DND-41 (cell line): ENCODE measurements around the gene SRPK2.
A peak's percentile ranks its signal among the peaks of the same experiment; 100 is the strongest.

ENCODE experiments used
- ATAC-seq: fragments of 200-7000 bp; cut with Tn5 transposase; 3 replicates; pipeline ENCODE4 v1.9.1; 2021; ENCODE audit warnings: low read depth; ENCODE audit not compliant: insufficient read depth
- DNase-seq: peaks from one replicate; pipeline ENCODE4 v3.0.0-alpha.2; 2020
- H2AFZ ChIP-seq: 2 replicates; pipeline ENCODE4 v1.6.0; 2012; ENCODE audit warnings: low read depth, low read length
- H3K27ac ChIP-seq: 2 replicates; pipeline ENCODE4 v1.5.1; 2012; ENCODE audit warnings: low read length, inconsistent platforms
- H3K27me3 ChIP-seq: fragments of 200-600 bp; sonication (generic); 2 replicates; pipeline ENCODE4 v1.6.0; 2012; ENCODE audit warnings: low read length, mild to moderate bottlenecking, inconsistent platforms; ENCODE audit not compliant: insufficient read depth, poor library complexity
- H3K36me3 ChIP-seq: 2 replicates; pipeline ENCODE4 v1.5.1; 2012; ENCODE audit warnings: low read length, inconsistent platforms; ENCODE audit not compliant: insufficient read depth
- H3K4me1 ChIP-seq: 2 replicates; pipeline ENCODE4 v1.5.1; 2012; ENCODE audit warnings: mild to moderate bottlenecking, low read length; ENCODE audit not compliant: insufficient read depth
- H3K4me2 ChIP-seq: 2 replicates; pipeline ENCODE4 v1.6.0; 2012; ENCODE audit warnings: mild to moderate bottlenecking, moderate library complexity, low read length, inconsistent platforms; ENCODE audit not compliant: insufficient read depth
- H3K4me3 ChIP-seq, 2 experiments: fragments of 200-600 bp in 1 of 2; shearing (Covaris generic) in 1 of 2; 2 replicates each; pipeline ENCODE4 v1.5.1; 2012 to 2016; ENCODE audit warnings: inconsistent platforms in 2 of 2, low read length in 2 of 2, mild to moderate bottlenecking in 2 of 2, low read depth in 1 of 2, moderate library complexity in 1 of 2
- H3K79me2 ChIP-seq: 2 replicates; pipeline ENCODE4 v1.6.0; 2012; ENCODE audit warnings: low read length, inconsistent platforms; ENCODE audit not compliant: insufficient read depth
- H3K9ac ChIP-seq: 2 replicates; pipeline ENCODE4 v1.6.0; 2012; ENCODE audit warnings: low read depth, mild to moderate bottlenecking, inconsistent platforms, low read length, moderate library complexity
- H3K9me3 ChIP-seq: 2 replicates; pipeline ENCODE4 v1.5.1; 2012; ENCODE audit warnings: low read length, moderate library complexity, mild to moderate bottlenecking, inconsistent platforms; ENCODE audit not compliant: insufficient read depth, severe bottlenecking
- H4K20me1 ChIP-seq: 2 replicates; pipeline ENCODE4 v1.6.0; 2012; ENCODE audit warnings: low read length; ENCODE audit not compliant: insufficient read depth
- EZH2 ChIP-seq: IDR thresholded peaks from 3 replicates; pipeline ENCODE4 v1.6.1; 2012; ENCODE audit warnings: borderline replicate concordance, low read depth, mild to moderate bottlenecking, moderate library complexity, low read length, inconsistent platforms; ENCODE audit not compliant: severe bottlenecking
- TF ChIP-seq, protein P1 (sequence below): IDR thresholded peaks from 2 replicates; pipeline ENCODE4 v1.5.1; 2012; ENCODE audit warnings: borderline replicate concordance, low read length, moderate library complexity, mild to moderate bottlenecking; ENCODE audit not compliant: poor library complexity, severe bottlenecking; ENCODE audit errors: extremely low read depth

Gene SRPK2

DNA sequence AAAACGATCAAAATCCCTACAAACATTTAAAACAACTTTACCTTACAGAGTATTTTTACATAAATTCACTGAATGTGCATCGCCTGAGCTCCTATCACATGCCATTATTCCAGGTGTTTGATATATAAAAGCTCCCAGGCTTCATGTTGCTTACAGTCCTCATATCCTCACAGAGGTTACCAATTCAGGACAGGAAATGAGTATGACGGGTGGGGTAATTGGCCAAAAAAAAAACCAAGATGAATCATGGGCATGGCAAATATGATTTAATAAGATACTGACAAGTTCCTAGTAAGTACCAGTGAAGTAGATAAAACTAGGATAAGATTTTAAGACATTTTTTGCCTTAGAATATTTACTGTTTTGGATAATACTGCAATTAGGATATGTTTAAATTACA is 238.9 kb downstream of the SRPK2 start:
- Histone ChIP-seq H3K4me3 (no peak overlapping the region), H3K79me2 (peaks cover 92% of the 10 kb centered on the region), H3K4me1 (no peaks in the 10 kb centered on the region), H3K36me3 (peaks cover 84% of the 10 kb centered on the region), H4K20me1 (peaks cover 34% of the 10 kb centered on the region), H3K9ac (no peak overlapping the region), H3K4me2 (no peak overlapping the region), H3K27me3 (no peaks in the 10 kb centered on the region), H3K27ac (no peak overlapping the region), H3K9me3 (no peaks in the 10 kb centered on the region), H2AFZ (no peak overlapping the region)
- no peak for ATAC-seq
- TF ChIP-seq, protein P1, sequence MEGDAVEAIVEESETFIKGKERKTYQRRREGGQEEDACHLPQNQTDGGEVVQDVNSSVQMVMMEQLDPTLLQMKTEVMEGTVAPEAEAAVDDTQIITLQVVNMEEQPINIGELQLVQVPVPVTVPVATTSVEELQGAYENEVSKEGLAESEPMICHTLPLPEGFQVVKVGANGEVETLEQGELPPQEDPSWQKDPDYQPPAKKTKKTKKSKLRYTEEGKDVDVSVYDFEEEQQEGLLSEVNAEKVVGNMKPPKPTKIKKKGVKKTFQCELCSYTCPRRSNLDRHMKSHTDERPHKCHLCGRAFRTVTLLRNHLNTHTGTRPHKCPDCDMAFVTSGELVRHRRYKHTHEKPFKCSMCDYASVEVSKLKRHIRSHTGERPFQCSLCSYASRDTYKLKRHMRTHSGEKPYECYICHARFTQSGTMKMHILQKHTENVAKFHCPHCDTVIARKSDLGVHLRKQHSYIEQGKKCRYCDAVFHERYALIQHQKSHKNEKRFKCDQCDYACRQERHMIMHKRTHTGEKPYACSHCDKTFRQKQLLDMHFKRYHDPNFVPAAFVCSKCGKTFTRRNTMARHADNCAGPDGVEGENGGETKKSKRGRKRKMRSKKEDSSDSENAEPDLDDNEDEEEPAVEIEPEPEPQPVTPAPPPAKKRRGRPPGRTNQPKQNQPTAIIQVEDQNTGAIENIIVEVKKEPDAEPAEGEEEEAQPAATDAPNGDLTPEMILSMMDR, result no peak
- TF ChIP-seq EZH2, result no peak
- no peak for DNase-seq

- no peaks in the 10 kb centered on the region for H3K27me3 ChIP-seq
- DNase-seq (no peak), ATAC-seq (peak; percentile 54; the same call in 2 of the 3 replicates)
- H4K20me1 ChIP-seq, result peaks cover 74% of the 10 kb centered on the region
- peaks cover 97% of the 10 kb centered on the region for H3K36me3 ChIP-seq
- H3K27ac ChIP-seq, result no peak overlapping the region
- H3K4me2 ChIP-seq, result no peak overlapping the region
- TF ChIP-seq, protein P1, result peak; percentile 56
- no peak for TF ChIP-seq EZH2
- no peak overlapping the region for H2AFZ ChIP-seq
- no peak overlapping the region for H3K9ac ChIP-seq
- no peak overlapping the region for H3K4me3 ChIP-seq
- no peaks in the 10 kb centered on the region for H3K4me1 ChIP-seq
- no peaks in the 10 kb centered on the region for H3K9me3 ChIP-seq
- peaks cover 99% of the 10 kb centered on the region for H3K79me2 ChIP-seq
These were observed 247.7 kb downstream of the SRPK2 start for GRCh38 chr7:105141068-105141467.

GRCh38 chr7:105139381-105139780 is 249.3 kb downstream of the SRPK2 start:
- H3K79me2 ChIP-seq, result peaks cover 99% of the 10 kb centered on the region
- no peak overlapping the region for H3K9ac ChIP-seq
- H3K9me3 ChIP-seq, result no peaks in the 10 kb centered on the region
- peaks cover 84% of the 10 kb centered on the region for H4K20me1 ChIP-seq
- no peak overlapping the region for H2AFZ ChIP-seq
- DNase-seq (no peak), ATAC-seq (no peak)
- H3K36me3 ChIP-seq, result peaks cover 96% of the 10 kb centered on the region
- H3K4me1 ChIP-seq, result no peaks in the 10 kb centered on the region
- H3K27ac ChIP-seq, result no peak overlapping the region
- H3K27me3 ChIP-seq, result no peaks in the 10 kb centered on the region
- no peak overlapping the region for H3K4me2 ChIP-seq
- TF ChIP-seq, protein P1, result no peak
- no peak for TF ChIP-seq EZH2
- no peak overlapping the region for H3K4me3 ChIP-seq

DNA sequence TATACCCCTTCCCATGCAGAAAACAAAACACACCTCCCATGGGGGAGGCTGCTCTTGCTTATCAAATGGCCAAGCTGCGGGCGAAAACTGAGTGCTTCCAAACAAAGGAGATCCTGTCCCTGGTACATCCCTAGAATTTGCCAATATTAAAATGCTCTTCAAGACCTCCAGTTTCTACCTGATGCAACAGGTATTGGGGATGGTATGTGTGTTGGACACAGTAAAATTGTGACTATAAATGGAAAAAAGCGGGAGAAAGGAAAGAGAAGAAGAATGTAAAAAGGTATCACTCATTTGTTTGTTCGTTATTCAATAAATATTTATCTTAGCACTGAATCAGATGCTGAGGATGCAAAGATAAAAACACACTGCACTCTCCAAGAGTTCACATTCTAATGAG is 250.8 kb downstream of the SRPK2 start:
- Histone ChIP-seq H3K79me2 (peaks cover 99% of the 10 kb centered on the region), H3K4me1 (no peaks in the 10 kb centered on the region), H3K4me2 (no peak overlapping the region), H2AFZ (no peak overlapping the region), H3K9me3 (no peaks in the 10 kb centered on the region), H3K4me3 (no peak overlapping the region), H3K27ac (no peak overlapping the region), H3K27me3 (no peaks in the 10 kb centered on the region), H4K20me1 (peaks cover 85% of the 10 kb centered on the region), H3K36me3 (peaks cover 96% of the 10 kb centered on the region), H3K9ac (no peak overlapping the region)
- DNase-seq (no peak), ATAC-seq (no peak)
- TF ChIP-seq, protein P1, result no peak
